ENCODE data around the gene CSF2RB. TPM values are rescaled to one million over a fixed set of nuclear protein-coding genes. Genes with fewer than 3 reads are reported as not detected.

CSF2RB gene
- total RNA-seq, 4 donors from 2014 or later: 5.7 to 14.3 (median 10.8) TPM

- H3K9me3 ChIP-seq: peaks cover 0 to 4% (median 0%) of the 10 kb centered on the region in 4 donors
- H3K27ac ChIP-seq: no peak overlapping the region
Observed at GRCh38 chr22:36951746-36952145, 38.3 kb downstream of the CSF2RB start.

GRCh38 chr22:36953239-36954080, 40.0 kb downstream of the CSF2RB start:
- no peak overlapping the region for H3K27ac ChIP-seq
- no peaks in the 10 kb centered on the region for H3K36me3 ChIP-seq
- no peaks in the 10 kb centered on the region for H3K27me3 ChIP-seq
- no peaks in the 10 kb centered on the region for H3K4me1 ChIP-seq
- H3K9me3 ChIP-seq: peaks cover 0 to 11% (median 0%) of the 10 kb centered on the region in 4 donors
- TF ChIP-seq EP300 (IDR thresholded peaks at IDR 0.05) (no peak), POLR2A (IDR thresholded peaks at IDR 0.05) (no peak), CTCF (IDR thresholded peaks at IDR 0.05) (no peak)
- DNase-seq (ENCODE audit: low spot score in 2 of 2): no peak
- WGBS, 2 donors: 69 to 82% methylated on average over 10 to 13 of the region's 13 CpGs
- H3K4me3 ChIP-seq: no peak overlapping the region

More at GRCh38 chr22:36951746-36952145, 38.3 kb downstream of the CSF2RB start:
- Histone ChIP-seq H3K4me1 (no peaks in the 10 kb centered on the region), H3K36me3 (no peaks in the 10 kb centered on the region), H3K27me3 (no peaks in the 10 kb centered on the region), H3K4me3 (no peak overlapping the region)
- no peak for DNase-seq (ENCODE audit: low spot score in 2 of 2)
- WGBS, 2 donors: 90 to 95% methylated on average over 7 of the region's 7 CpGs
- no peak for TF ChIP-seq CTCF (IDR thresholded peaks at IDR 0.05)
- TF ChIP-seq POLR2A (IDR thresholded peaks at IDR 0.05): no peak
- TF ChIP-seq EP300 (IDR thresholded peaks at IDR 0.05): no peak

GRCh38 chr22:36954251-36955014, 41.0 kb downstream of the CSF2RB start:
- H3K9me3 ChIP-seq: peaks cover 0 to 11% (median 0%) of the 10 kb centered on the region in 4 donors
- TF ChIP-seq CTCF (IDR thresholded peaks at IDR 0.05) (no peak), EP300 (IDR thresholded peaks at IDR 0.05) (no peak), POLR2A (IDR thresholded peaks at IDR 0.05) (no peak)
- 51 to 57% methylated on average over 10 of the region's 10 CpGs for WGBS, 2 donors

GRCh38 chr22:36955691-36956090, 42.3 kb downstream of the CSF2RB start:
- H3K27me3 ChIP-seq: peaks cover 0 to 6% of the 10 kb centered on the region in 2 donors
- DNase-seq (ENCODE audit: low spot score in 2 of 2): no peak
- WGBS, 2 donors: 86 to 87% methylated on average over 1 of the region's 1 CpG

More at GRCh38 chr22:36954251-36955014, 41.0 kb downstream of the CSF2RB start:
- Histone ChIP-seq H3K36me3 (no peaks in the 10 kb centered on the region), H3K27me3 (no peaks in the 10 kb centered on the region), H3K4me3 (no peak overlapping the region), H3K4me1 (no peaks in the 10 kb centered on the region), H3K27ac (no peak overlapping the region)
- DNase-seq (ENCODE audit: low spot score in 2 of 2): no peak

More at GRCh38 chr22:36955691-36956090, 42.3 kb downstream of the CSF2RB start:
- peaks cover 0 to 11% (median 0%) of the 10 kb centered on the region in 4 donors for H3K9me3 ChIP-seq
- no peak overlapping the region for H3K4me3 ChIP-seq
- H3K27ac ChIP-seq: no peak overlapping the region
- no peaks in the 10 kb centered on the region for H3K4me1 ChIP-seq
- no peak for TF ChIP-seq EP300 (IDR thresholded peaks at IDR 0.05)
- no peak for TF ChIP-seq POLR2A (IDR thresholded peaks at IDR 0.05)
- no peak for TF ChIP-seq CTCF (IDR thresholded peaks at IDR 0.05)
- no peaks in the 10 kb centered on the region for H3K36me3 ChIP-seq

All from tibial nerve (tissue), 4 donors.